Measurements from ENCODE around the gene PTPRT.

PTPRT gene

GRCh38 chr20:43188234-43188653, 1.5 kb downstream of the PTPRT start:
- no peak for DNase-seq (ENCODE audit: low spot score)
- no peak overlapping the region for H3K27ac ChIP-seq
- TF ChIP-seq CTCF (IDR thresholded peaks at IDR 0.05), result no peak
- peak overlapping the region; percentile 61 for H3K4me3 ChIP-seq

GRCh38 chr20:43187476-43188233, 2.1 kb downstream of the PTPRT start:
- no peak overlapping the region for H3K27ac ChIP-seq
- DNase-seq (ENCODE audit: low spot score), result no peak
- peak; percentile 96 for TF ChIP-seq CTCF (IDR thresholded peaks at IDR 0.05)
- H3K4me3 ChIP-seq, result peak overlapping the region; percentile 61

- Histone ChIP-seq H3K27ac (no peak overlapping the region), H3K4me3 (no peak overlapping the region)
- TF ChIP-seq CTCF (IDR thresholded peaks at IDR 0.05), result no peak
- DNase-seq (ENCODE audit: low spot score), result no peak
These were observed 3.4 kb downstream of the PTPRT start for GRCh38 chr20:43186312-43186711.

GRCh38 chr20:43185901-43186300, 3.8 kb downstream of the PTPRT start:
- no peak overlapping the region for H3K4me3 ChIP-seq
- DNase-seq (ENCODE audit: low spot score), result no peak
- no peak overlapping the region for H3K27ac ChIP-seq
- no peak for TF ChIP-seq CTCF (IDR thresholded peaks at IDR 0.05)

- no peak overlapping the region for H3K4me3 ChIP-seq
- H3K27ac ChIP-seq, result no peak overlapping the region
- no peak for TF ChIP-seq CTCF (IDR thresholded peaks at IDR 0.05)
- no peak for DNase-seq (ENCODE audit: low spot score)
These were observed 6.1 kb downstream of the PTPRT start for GRCh38 chr20:43183536-43184070.

GRCh38 chr20:43178080-43178479, 11.6 kb downstream of the PTPRT start:
- no peak for DNase-seq (ENCODE audit: low spot score)
- Histone ChIP-seq H3K4me3 (no peak overlapping the region), H3K27ac (no peak overlapping the region)
- no peak for TF ChIP-seq CTCF (IDR thresholded peaks at IDR 0.05)

GRCh38 chr20:43176726-43177125, 13.0 kb downstream of the PTPRT start:
- H3K4me3 ChIP-seq, result no peak overlapping the region

More at GRCh38 chr20:43176726-43177125, 13.0 kb downstream of the PTPRT start:
- no peak overlapping the region for H3K27ac ChIP-seq
- DNase-seq (ENCODE audit: low spot score), result no peak
- TF ChIP-seq CTCF (IDR thresholded peaks at IDR 0.05), result no peak
